VCaP (cell line): ENCODE results near the gene COPS4.
A peak's percentile ranks its signal among the peaks of the same experiment; 100 is the strongest.
"Not testable (repeated sequence)": the region's sequence is repeated elsewhere in the genome, so short reads cannot be mapped to it uniquely, and the experiment has no call there.

ENCODE experiments used
- H3K27ac ChIP-seq: fragments of 450-650 bp; 2 replicates; pipeline ENCODE4 v1.5.1; 2017
- CTCF ChIP-seq: fragments of 450-650 bp; conservative IDR thresholded peaks from 2 replicates; pipeline ENCODE4 v1.5.1; 2017; ENCODE audit warnings: mild to moderate bottlenecking, moderate library complexity

The COPS4 gene

GRCh38 chr4:83108101-83108861 lies 73.3 kb downstream of the COPS4 start:
- TF ChIP-seq CTCF, result no peak
- H3K27ac ChIP-seq, result no peak overlapping the region

- peak overlapping the region; percentile 70 for H3K27ac ChIP-seq
- TF ChIP-seq CTCF, result no peak
Measured at GRCh38 chr4:83109480-83110222, 74.7 kb downstream of the COPS4 start.

- TF ChIP-seq CTCF, result peak; percentile 84
- peak overlapping the region; percentile 70 for H3K27ac ChIP-seq
Measured at GRCh38 chr4:83110223-83110945, 75.4 kb downstream of the COPS4 start.

- peak overlapping the region; percentile 70 for H3K27ac ChIP-seq
- no peak for TF ChIP-seq CTCF
Measured at GRCh38 chr4:83110970-83111750, 76.2 kb downstream of the COPS4 start.

GRCh38 chr4:83111751-83112141 lies 76.8 kb downstream of the COPS4 start:
- H3K27ac ChIP-seq, result not testable (repeated sequence)

- no peak for TF ChIP-seq CTCF
- H3K27ac ChIP-seq, result no peak overlapping the region
Measured at GRCh38 chr4:83112231-83112630, 77.2 kb downstream of the COPS4 start.

GRCh38 chr4:83112678-83113428 lies 77.9 kb downstream of the COPS4 start:
- no peak overlapping the region for H3K27ac ChIP-seq

More at GRCh38 chr4:83112678-83113428, 77.9 kb downstream of the COPS4 start:
- TF ChIP-seq CTCF, result no peak
